GM18907 (cell line): ENCODE results near the gene ZBTB17.
"Not testable (repeated sequence)": the region's sequence is repeated elsewhere in the genome, so short reads cannot be mapped to it uniquely, and the experiment has no call there.

Experiments used
- ATAC-seq: cut with Tn5 transposase; IDR thresholded peaks from one replicate; pipeline ENCODE4 v1.9.1; 2021; ENCODE audit warnings: mild to moderate bottlenecking, moderate library complexity; ENCODE audit not compliant: unreplicated experiment

Gene ZBTB17

DNA sequence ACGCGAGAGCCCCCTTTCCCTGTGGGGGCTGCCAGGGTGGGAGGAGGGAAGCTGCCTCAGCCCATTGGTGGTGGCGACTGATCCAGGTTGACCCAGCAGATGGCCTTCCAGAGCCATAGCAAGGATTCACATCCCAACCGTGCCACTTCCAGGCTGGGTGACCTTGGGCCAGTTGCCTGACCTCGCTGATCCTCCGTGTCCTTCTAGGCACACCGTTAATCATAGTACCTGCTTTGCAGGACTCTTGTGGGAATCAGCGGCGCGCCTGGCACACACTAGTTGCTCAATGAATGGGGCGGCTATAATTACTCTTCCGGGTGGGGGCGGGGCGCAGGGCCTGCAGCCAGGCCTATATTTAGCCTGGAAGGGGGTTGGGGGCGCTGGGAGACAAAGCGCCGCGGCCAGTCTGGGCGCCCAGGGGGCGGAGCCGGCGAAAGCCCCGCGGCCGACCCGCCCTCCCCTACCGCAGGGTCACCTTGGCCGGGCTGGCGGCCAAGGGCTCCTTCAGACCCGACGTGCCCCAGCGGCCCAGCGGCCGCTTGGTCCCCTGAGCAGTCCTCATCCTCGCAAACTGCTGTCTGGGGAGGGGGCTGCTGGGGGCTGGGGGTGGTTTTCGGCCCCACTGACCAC, 36.8 kb upstream of the ZBTB17 start:
- ATAC-seq, result no peak

- ATAC-seq, result no peak
Observed at GRCh38 chr1:16011936-16012589, 36.2 kb upstream of the ZBTB17 start.

- no peak for ATAC-seq
Observed at GRCh38 chr1:16010837-16011236, 34.9 kb upstream of the ZBTB17 start.

DNA sequence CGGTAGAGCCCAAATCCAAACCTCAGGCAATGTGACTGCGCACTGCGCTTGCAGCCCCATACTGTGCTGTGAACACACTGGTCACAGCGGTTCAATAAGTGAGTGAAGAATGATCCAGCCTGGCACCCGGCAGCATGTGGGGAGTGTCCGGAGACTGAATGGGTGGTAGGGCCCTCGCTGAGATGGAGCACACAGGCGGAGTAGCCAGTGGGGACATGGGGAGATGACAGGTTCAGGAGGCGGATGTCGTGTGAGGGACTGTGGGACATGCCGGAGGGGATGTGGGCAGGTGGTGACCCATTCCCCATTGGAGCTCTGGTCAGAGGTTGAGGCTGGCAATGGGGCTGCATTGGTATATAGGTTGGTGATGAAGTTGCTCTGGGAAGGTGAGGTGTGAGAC, 33.8 kb upstream of the ZBTB17 start:
- ATAC-seq, result no peak

DNA sequence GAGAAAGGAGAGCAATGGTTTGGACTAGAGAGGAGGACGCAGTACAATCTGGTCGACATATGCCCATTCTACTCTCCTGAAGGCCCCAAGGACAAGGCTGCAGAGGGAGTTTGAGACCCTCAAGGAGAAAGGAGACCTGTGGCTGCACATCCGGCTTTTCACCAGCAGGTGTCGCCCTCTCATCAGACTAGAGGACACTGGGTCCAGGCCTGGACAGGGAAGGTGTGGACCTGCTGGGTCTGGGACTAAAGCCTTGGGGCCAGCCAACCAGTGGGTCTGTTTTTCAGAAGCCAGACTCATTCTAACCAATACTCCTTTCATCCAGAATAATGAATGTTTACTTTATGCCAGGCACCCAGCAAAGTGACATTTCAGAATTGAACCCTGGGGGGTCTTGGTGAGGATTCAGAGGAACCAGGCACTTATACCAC, 33.1 kb upstream of the ZBTB17 start:
- no peak for ATAC-seq

GRCh38 chr1:16007671-16008341, 31.9 kb upstream of the ZBTB17 start:
- no peak for ATAC-seq

- no peak for ATAC-seq
Observed at GRCh38 chr1:16006552-16007485, 30.9 kb upstream of the ZBTB17 start.

GRCh38 chr1:16006010-16006409, 30.1 kb upstream of the ZBTB17 start:
- ATAC-seq, result no peak

GRCh38 chr1:16005597-16005996, 29.7 kb upstream of the ZBTB17 start:
- ATAC-seq, result no peak

DNA sequence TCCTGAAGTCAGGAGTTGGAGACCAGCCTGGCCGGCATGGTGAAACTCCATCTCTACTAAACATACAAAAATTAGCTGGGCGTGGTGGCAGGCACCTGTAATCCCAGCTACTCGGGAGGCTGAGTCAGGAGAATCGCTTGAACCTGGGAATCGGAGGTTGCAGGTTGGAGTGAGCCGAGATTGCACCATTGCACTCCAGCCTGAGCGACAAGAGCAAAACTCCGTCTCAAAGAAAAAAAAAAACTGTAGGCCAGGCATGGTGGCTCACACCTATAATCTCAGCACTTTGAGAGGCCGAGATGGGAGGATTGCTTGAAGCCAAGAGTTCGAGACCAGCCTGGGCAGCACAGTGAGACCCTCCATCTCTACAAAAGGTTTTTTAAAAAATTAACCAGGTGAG, 25.4 kb upstream of the ZBTB17 start:
- ATAC-seq, result not testable (repeated sequence)

DNA sequence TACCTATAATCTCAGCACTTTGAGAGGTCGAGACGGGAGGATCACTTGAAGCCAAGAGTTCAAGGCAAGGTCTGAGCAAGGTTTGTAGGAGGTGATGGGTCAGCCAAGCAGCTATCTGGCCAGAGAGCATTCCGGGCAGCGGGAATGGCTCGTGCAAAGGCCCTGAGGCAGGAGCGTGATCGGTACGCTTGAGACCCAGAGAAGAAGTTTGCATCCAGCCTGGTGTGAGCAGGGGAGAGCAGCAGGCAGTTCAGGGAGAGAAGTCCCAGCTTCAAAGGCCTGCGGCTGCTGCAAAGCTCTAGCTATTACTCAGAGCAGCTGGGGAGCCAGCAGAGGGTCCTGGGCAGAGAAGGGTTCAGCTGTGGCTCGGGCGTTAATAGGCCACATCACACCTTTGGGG, 23.0 kb upstream of the ZBTB17 start:
- no peak for ATAC-seq

DNA sequence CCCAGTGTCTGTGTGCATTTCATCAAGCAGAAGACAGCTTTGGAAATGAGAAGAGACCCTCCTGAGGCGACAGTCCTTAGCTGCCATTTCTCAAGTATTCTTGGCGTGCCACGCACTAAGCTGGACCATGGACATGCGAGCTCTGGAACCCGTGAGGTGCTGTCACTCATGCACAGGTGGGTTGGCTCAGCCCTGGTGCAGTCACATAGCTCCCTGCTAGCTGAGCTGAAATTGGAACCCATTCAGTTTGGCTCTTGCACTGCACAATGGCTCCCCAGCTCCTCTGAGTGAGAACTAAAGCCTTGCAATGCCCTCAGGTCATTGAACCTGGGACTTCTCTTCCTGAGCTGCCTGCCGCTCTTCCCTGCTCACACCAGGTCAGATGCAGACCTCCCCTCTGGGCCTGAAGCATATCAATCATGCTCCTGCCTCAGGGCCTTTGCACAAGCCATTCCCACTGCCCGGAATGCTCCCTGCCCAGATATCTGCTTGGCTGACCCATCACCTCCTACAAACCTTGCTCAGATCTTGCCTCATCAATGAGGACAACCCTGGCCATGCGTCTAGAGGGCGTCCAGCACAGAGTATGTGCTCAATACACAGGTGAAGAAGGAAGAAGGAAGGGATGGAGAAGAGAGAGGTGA, 21.9 kb upstream of the ZBTB17 start:
- ATAC-seq, result no peak

DNA sequence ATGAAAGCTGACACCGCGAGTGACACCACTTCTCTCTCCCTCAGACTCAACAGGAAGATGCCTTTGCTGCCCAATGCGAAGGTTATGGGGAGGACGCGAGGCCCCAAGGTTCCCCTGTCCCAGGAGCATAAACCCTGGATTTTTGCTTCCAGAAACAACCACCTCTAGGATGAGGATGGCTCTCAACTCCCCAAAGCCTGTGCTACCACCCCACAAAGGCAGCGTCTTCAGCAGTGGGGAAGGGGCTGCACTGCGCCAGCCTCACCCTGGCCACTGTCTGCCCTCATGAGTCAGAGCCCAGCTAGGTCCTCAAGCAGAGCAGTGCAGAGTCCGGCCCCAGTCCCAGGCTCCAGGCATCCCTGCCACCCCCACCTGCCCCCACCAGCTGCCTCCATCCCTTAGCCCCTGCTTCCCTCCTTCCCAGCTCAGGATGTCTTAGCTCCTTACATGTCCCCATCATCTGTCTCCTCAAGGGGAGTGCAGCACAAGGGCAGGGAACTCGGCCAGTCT, 21.2 kb upstream of the ZBTB17 start:
- no peak for ATAC-seq

DNA sequence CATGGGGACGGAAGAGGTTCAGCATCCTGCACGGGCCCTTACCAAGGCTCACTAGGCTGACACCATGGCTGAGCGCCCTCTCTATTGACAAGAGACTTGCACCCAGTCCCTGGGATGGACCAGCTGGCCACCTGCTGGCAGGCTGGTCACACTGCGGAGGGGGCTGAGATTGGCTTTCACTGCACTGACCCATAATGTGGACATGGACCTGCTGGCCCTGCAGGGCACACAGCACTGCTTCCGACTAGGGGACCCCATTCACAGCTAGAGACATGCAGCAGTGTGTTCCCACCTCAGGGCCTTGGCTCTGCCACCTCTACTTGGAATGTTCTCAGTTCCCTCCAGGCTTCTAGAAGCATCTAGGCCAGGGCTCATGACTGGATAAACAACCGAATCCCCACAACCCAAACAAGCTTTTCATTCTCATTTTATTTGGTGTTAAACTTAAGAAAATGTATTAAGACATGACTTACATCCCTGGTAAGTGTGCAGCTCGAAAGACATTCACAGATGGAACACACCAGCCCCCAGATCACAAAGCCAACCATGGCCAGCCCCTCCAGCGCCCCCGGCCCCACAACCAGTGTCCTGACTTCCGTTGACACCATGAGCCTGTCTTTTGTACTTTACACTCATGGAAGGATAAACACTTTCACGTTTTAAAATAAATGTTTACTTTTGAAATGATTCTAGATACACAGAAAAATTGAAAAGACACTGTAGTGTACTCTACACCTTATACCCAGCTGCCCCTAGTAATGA, 18.9 kb upstream of the ZBTB17 start:
- ATAC-seq, result no peak

- no peak for ATAC-seq
Observed at GRCh38 chr1:15994081-15994480, 18.2 kb upstream of the ZBTB17 start.

DNA sequence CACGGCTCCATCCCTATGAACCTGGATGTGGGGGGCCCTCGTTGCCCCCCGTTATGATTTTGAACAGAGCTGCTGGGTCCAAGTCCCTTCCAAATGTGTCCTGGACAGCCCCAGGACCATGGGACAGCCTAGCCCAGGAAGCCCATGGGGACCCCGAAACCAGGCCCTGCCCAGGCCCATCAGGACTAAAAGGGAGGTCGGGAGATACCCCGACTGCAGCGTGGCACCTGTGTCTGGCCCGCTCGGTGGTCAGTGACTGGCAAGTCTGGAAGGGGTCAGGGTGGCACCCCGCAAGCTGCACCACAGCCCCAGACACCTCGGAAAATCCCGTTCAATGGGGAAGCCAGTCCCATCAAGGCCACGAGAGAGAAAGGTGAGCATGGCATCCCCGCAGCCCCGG, 17.8 kb upstream of the ZBTB17 start:
- ATAC-seq, result no peak

DNA sequence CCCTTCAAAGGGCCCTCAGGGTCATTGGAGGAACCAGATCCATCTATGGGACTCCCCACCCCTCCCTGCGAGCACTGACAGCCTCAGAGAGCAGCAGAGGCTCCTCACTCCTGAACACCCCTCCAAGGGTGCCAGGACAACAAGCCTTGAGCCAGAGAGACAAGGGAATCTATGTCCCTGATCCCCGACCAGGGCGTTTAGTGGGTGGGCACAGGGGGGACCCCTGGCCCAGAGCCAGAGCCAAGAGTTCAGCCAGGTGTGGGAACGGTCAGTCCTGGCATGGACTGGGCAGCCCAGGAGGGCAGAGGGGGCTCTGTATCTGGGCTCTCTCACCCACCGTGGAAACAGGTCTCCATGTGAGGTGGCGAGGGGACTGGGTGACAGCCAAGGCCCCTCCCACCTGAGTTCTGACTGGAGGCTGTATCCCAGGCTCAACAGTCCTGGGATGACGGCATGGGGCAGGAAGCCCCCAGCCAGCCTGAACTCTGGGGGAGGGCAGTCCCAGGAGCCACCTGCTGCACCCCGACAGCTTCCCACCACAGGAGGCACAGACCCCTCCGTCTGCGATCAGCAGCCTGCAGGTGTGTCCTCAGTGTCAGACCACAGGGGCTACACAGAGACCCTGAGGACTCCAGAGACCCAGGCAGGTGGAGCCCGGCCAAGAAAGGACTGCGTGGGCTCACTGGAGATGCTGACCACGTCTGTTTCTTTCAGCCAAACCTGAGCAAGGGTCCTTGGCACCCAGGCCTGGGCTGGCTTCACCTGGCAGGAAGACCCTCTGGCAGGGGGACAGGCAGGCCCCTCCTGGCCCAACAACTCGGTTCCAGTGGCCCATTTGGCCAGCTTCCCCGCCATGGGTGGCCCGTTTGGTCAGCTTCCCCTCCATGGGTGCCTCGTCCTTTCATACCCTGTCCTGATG, 16.9 kb upstream of the ZBTB17 start:
- no peak for ATAC-seq

- ATAC-seq, result no peak
Observed at GRCh38 chr1:15992187-15992553, 16.3 kb upstream of the ZBTB17 start.
